Activated CD4-positive, alpha-beta T cell treated with anti-CD3 and anti-CD28 coated beads, Interleukin-2, amount 10 ng/mL, durations not matched to agents 24 days and 14 days (primary cell): ENCODE data around the gene OPRL1. TPM values are rescaled to one million over a fixed set of nuclear protein-coding genes. Genes with fewer than 3 reads are reported as not detected.
"Not testable (repeated sequence)": the region's sequence is repeated elsewhere in the genome, so short reads cannot be mapped to it uniquely, and the experiment has no call there.

Experiments
- DNase-seq: peaks from one replicate; pipeline ENCODE4 v3.0.0; 2022
- H3K27ac Mint-ChIP-seq: one replicate; pipeline ENCODE4 v1.8.0; 2022; ENCODE audit warnings: mild to moderate bottlenecking, mixed read lengths
- H3K27me3 Mint-ChIP-seq: one replicate; pipeline ENCODE4 v1.8.0; 2022; ENCODE audit warnings: mixed read lengths
- H3K36me3 Mint-ChIP-seq: one replicate; pipeline ENCODE4 v1.8.0; 2022; ENCODE audit warnings: low read depth, mild to moderate bottlenecking, mixed read lengths
- H3K4me1 Mint-ChIP-seq: one replicate; pipeline ENCODE4 v1.8.0; 2021; ENCODE audit warnings: mixed read lengths
- H3K4me3 Mint-ChIP-seq: one replicate; pipeline ENCODE4 v1.8.0; 2022; ENCODE audit warnings: mild to moderate bottlenecking, moderate library complexity, mixed read lengths
- H3K9me3 Mint-ChIP-seq: one replicate; pipeline ENCODE4 v1.8.0; 2021; ENCODE audit warnings: mixed read lengths
- intact Hi-C: fragments of 100-400 bp; cut with micrococcal nuclease; formaldehyde crosslinking; loops from one replicate; pipeline ENCODE4 v1.15.1; 2023
- total RNA-seq: library from RNA; stranded (reverse); gene quantifications from 2 replicates; pipeline ENCODE4 v1.2.3, GENCODE V29; 2022

The OPRL1 gene
- total RNA-seq, 1 donor from 2014 or later: 0.23 TPM

DNA sequence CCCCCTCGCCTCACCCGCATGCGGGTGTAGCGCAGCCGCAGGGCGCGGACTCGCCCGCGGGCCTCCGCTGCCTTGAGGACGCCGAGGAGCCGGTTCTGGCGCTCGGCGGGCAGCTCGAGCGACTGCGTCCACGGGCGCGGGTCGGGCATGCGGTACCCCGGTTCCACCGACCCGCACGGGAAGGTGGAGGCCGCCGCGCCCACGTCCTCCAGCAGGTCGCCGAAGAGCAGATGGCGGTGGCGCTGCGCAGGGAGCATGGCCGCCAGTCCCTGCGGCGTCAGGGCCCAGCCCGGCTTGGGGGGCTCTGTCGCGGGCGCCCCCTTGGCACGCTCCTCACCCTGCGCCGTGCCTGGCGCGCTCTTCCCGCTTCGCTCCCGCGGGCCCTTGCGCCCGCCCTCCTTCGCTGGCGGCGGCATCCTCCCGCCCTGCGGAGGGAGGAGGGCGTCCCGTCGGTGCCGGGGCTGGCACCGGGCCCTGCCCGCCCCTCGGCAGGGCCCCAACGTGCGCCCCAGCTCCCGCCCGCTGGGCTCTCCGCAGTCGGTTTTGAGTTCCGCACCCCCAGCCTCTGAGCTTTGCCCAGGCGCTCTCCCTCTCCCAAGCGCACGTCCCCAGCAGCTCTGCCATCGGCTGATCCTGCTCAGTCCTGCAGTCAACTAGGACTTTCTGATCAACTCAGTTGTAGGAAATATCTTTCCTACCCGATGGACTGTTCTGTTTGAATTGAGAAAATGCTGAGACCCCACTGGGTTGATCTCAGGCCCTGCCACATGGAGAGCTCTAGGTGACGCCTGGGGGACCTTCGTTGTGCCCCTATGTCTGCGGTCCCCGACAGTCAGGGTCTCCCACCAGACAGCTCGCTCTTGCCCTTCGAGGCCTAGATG lies 4.2 kb downstream of the OPRL1 start, which contains the start of gene LKAAEAR1:
LKAAEAR1 (minus strand) TSS at position 595 of the 881 bp plus-strand sequence; CDS start at position 416, 179 bp downstream.
- intact Hi-C loops: loop anchor here (1.0 to 2.0 kb wide), 2 partner anchors 21 to 36 kb away; partner anchors contain the start of gene TCEA2
- peak within 1 kb of the TSS; percentile 83 for H3K4me3 Mint-ChIP-seq
- no peak within 1 kb of the TSS for H3K27ac Mint-ChIP-seq
- H3K27me3 Mint-ChIP-seq: peaks cover 35% of the 10 kb centered on the region
- peaks cover 23% of the 10 kb centered on the region for H3K4me1 Mint-ChIP-seq
- peaks cover 1% of the 10 kb centered on the region for H3K36me3 Mint-ChIP-seq
- no peaks in the 10 kb centered on the region for H3K9me3 Mint-ChIP-seq
- no peak for DNase-seq

GRCh38 chr20:64084685-64085152 lies 4.8 kb downstream of the OPRL1 start:
- Mint-ChIP-seq H3K9me3 (no peaks in the 10 kb centered on the region), H3K36me3 (no peaks in the 10 kb centered on the region)

GRCh38 chr20:64086801-64087200 lies 6.9 kb downstream of the OPRL1 start:
- intact Hi-C loops: no loop called here
- Mint-ChIP-seq H3K4me3 (no peak overlapping the region), H3K36me3 (no peaks in the 10 kb centered on the region)

More at GRCh38 chr20:64084685-64085152, 4.8 kb downstream of the OPRL1 start:
- peaks cover 22% of the 10 kb centered on the region for H3K4me1 Mint-ChIP-seq
- DNase-seq: no peak
- H3K27ac Mint-ChIP-seq: no peak overlapping the region
- intact Hi-C loops: no loop called here
- peaks cover 35% of the 10 kb centered on the region for H3K27me3 Mint-ChIP-seq
- H3K4me3 Mint-ChIP-seq: peak overlapping the region; percentile 83

GRCh38 chr20:64087226-64087825 lies 7.4 kb downstream of the OPRL1 start:
- H3K27ac Mint-ChIP-seq, H3K9me3 Mint-ChIP-seq, DNase-seq, intact Hi-C loops, H3K36me3 Mint-ChIP-seq, H3K4me3 Mint-ChIP-seq: not testable (repeated sequence)
- Mint-ChIP-seq H3K27me3 (peaks cover 29% of the 10 kb centered on the region), H3K4me1 (peaks cover 12% of the 10 kb centered on the region)

More at GRCh38 chr20:64086801-64087200, 6.9 kb downstream of the OPRL1 start:
- DNase-seq: no peak
- Mint-ChIP-seq H3K27me3 (peaks cover 33% of the 10 kb centered on the region), H3K4me1 (peaks cover 14% of the 10 kb centered on the region), H3K9me3 (no peaks in the 10 kb centered on the region), H3K27ac (no peak overlapping the region)

DNA sequence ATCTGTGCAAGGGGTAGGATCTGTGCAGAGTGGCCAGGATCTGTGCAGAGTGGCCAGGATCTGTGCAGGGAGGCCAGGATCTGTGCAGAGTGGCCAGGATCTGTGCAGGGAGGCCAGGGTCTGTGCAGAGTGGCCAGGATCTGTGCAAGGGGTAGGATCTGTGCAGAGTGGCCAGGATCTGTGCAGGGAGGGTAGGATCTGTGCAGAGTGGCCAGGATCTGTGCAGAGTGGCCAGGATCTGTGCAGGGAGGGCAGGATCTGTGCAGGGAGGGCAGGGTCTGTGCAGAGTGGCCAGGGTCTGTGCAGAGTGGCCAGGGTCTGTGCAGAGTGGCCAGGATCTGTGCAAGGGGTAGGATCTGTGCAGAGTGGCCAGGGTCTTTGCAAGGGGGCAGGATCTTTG lies 8.7 kb downstream of the OPRL1 start:
- DNase-seq, H3K36me3 Mint-ChIP-seq, H3K27ac Mint-ChIP-seq, H3K9me3 Mint-ChIP-seq, H3K4me3 Mint-ChIP-seq, H3K4me1 Mint-ChIP-seq, intact Hi-C loops: not testable (repeated sequence)
- peaks cover 25% of the 10 kb centered on the region for H3K27me3 Mint-ChIP-seq

- intact Hi-C loops: no loop called here
- no peak for DNase-seq
- H3K27me3 Mint-ChIP-seq: peaks cover 17% of the 10 kb centered on the region
- H3K9me3 Mint-ChIP-seq: no peaks in the 10 kb centered on the region
- H3K36me3 Mint-ChIP-seq: no peaks in the 10 kb centered on the region
- no peak overlapping the region for H3K27ac Mint-ChIP-seq
- no peak overlapping the region for H3K4me3 Mint-ChIP-seq
- no peaks in the 10 kb centered on the region for H3K4me1 Mint-ChIP-seq
Measured at GRCh38 chr20:64090165-64090564, 10.3 kb downstream of the OPRL1 start.

DNA sequence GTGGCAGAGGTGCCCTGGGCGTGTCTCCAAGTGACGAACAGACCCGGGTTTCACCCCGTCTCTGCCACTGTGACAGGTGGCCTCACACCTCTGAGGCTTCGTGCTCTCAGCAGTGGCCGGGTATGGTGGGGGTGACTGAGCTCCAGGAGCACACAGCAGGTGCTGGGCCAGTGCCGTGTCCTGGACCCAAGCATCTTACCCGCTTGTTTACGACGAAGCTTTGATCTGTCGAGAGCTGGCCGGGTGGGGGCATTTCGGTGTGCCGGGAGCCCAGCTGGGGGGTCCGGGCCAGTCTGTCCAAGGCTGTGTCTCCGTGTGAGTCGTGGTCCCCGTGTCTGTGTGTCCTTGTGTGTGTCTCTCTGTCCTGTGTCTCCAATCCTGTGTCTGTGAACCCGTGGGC lies 11.5 kb downstream of the OPRL1 start:
- H3K4me1 Mint-ChIP-seq: no peaks in the 10 kb centered on the region
- no peak overlapping the region for H3K27ac Mint-ChIP-seq
- DNase-seq: no peak
- peaks cover 6% of the 10 kb centered on the region for H3K27me3 Mint-ChIP-seq
- no peaks in the 10 kb centered on the region for H3K36me3 Mint-ChIP-seq
- H3K4me3 Mint-ChIP-seq: no peak overlapping the region
- H3K9me3 Mint-ChIP-seq: no peaks in the 10 kb centered on the region
- intact Hi-C loops: no loop called here

GRCh38 chr20:64091770-64092169 lies 11.9 kb downstream of the OPRL1 start:
- Mint-ChIP-seq H3K27ac (no peak overlapping the region), H3K4me1 (no peaks in the 10 kb centered on the region), H3K4me3 (no peak overlapping the region), H3K27me3 (peaks cover 3% of the 10 kb centered on the region), H3K9me3 (peaks cover 4% of the 10 kb centered on the region), H3K36me3 (peaks cover under 1% of the 10 kb centered on the region)
- no peak for DNase-seq
- intact Hi-C loops: no loop called here

- no peak for DNase-seq
- H3K9me3 Mint-ChIP-seq: peaks cover 7% of the 10 kb centered on the region
- intact Hi-C loops: no loop called here
- no peak overlapping the region for H3K27ac Mint-ChIP-seq
- H3K4me3 Mint-ChIP-seq: no peak overlapping the region
- no peaks in the 10 kb centered on the region for H3K4me1 Mint-ChIP-seq
- peaks cover 3% of the 10 kb centered on the region for H3K27me3 Mint-ChIP-seq
- H3K36me3 Mint-ChIP-seq: peaks cover 2% of the 10 kb centered on the region
Measured at GRCh38 chr20:64092258-64093012, 12.6 kb downstream of the OPRL1 start.

DNA sequence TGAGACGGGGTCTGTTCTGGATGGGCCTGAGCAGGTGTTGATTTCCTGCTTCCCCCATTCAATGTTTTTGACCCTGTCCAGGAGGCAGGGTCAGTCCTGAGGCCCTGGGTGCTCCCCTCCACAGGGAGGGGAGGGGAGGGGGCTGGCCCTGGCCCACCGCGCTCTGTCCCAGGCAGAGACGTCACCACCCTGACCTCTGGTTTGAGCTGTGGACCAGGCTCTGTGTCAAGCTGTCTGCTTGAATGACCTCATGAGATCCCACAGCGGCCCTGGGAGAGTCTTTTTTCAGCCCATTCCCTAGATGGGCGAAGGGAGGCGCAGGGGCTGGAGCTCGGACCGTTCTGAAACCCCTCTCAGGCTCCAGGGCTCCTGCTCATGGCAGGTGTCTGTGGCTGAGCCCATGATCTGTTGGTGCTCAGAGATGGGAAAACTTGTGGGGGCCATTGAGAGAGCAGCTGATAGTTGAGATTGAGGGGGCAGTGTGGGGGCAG lies 13.2 kb downstream of the OPRL1 start:
- H3K36me3 Mint-ChIP-seq: peaks cover 2% of the 10 kb centered on the region
- intact Hi-C loops: no loop called here
- H3K27ac Mint-ChIP-seq: no peak overlapping the region
- peaks cover 7% of the 10 kb centered on the region for H3K9me3 Mint-ChIP-seq
- H3K4me3 Mint-ChIP-seq: no peak overlapping the region
- peaks cover 3% of the 10 kb centered on the region for H3K27me3 Mint-ChIP-seq
- H3K4me1 Mint-ChIP-seq: no peaks in the 10 kb centered on the region
- no peak for DNase-seq

GRCh38 chr20:64095455-64095854 lies 15.6 kb downstream of the OPRL1 start:
- Mint-ChIP-seq H3K36me3 (peaks cover 2% of the 10 kb centered on the region), H3K9me3 (peaks cover 7% of the 10 kb centered on the region), H3K4me1 (no peaks in the 10 kb centered on the region), H3K27ac (no peak overlapping the region), H3K4me3 (no peak overlapping the region), H3K27me3 (no peaks in the 10 kb centered on the region)
- no peak for DNase-seq
- intact Hi-C loops: no loop called here

GRCh38 chr20:64095927-64096326 lies 16.0 kb downstream of the OPRL1 start:
- Mint-ChIP-seq H3K4me1 (no peaks in the 10 kb centered on the region), H3K4me3 (no peak overlapping the region), H3K27ac (no peak overlapping the region)

DNA sequence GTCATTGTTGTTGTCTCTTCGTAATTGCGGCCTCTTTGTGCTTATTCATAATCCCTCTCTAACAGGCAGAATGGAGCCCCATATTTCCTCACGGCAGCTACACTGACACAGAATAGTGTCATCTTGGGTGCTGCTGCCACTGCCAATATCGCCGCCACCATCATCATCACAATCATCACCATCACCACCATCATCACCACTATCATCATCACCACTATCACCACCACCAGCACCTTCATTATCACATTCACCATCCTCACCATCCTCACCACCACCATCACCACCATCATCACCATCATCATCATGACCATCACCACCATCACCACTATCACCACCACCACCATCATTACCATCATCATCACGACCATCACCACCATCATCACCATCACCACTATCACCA lies 16.7 kb downstream of the OPRL1 start:
- no peaks in the 10 kb centered on the region for H3K4me1 Mint-ChIP-seq
- peaks cover 2% of the 10 kb centered on the region for H3K36me3 Mint-ChIP-seq
- no peak for DNase-seq
- no peak overlapping the region for H3K27ac Mint-ChIP-seq
- intact Hi-C loops: no loop called here
- H3K9me3 Mint-ChIP-seq: peaks cover 7% of the 10 kb centered on the region
- H3K4me3 Mint-ChIP-seq: no peak overlapping the region
- peaks cover 8% of the 10 kb centered on the region for H3K27me3 Mint-ChIP-seq

More at GRCh38 chr20:64095927-64096326, 16.0 kb downstream of the OPRL1 start:
- peaks cover 7% of the 10 kb centered on the region for H3K9me3 Mint-ChIP-seq
- H3K36me3 Mint-ChIP-seq: peaks cover 2% of the 10 kb centered on the region
- H3K27me3 Mint-ChIP-seq: peaks cover 2% of the 10 kb centered on the region
- intact Hi-C loops: no loop called here
- DNase-seq: no peak
